HEK293T (cell line): ENCODE data around the gene C2orf76.

Experiments
- ARNT ChIP-seq: fragments of 450-650 bp; IDR thresholded peaks from 2 replicates; pipeline ENCODE4 v1.6.1; 2017; ENCODE audit warnings: mild to moderate bottlenecking
- BHLHE40 ChIP-seq: fragments of 450-650 bp; IDR thresholded peaks from 2 replicates; pipeline ENCODE4 v1.6.1; 2016; ENCODE audit warnings: mild to moderate bottlenecking, moderate library complexity, borderline replicate concordance
- CTBP1 ChIP-seq: fragments of 450-650 bp; IDR thresholded peaks from 2 replicates; pipeline ENCODE4 v1.6.1; 2016; ENCODE audit warnings: borderline replicate concordance
- ELF4 ChIP-seq: fragments of 450-650 bp; IDR thresholded peaks from 2 replicates; pipeline ENCODE4 v1.6.1; 2017; ENCODE audit warnings: antibody characterized with exemption
- FOXK2 ChIP-seq: fragments of 450-650 bp; IDR thresholded peaks from 2 replicates; pipeline ENCODE4 v1.6.1; 2016; ENCODE audit warnings: mild to moderate bottlenecking
- FOXM1 ChIP-seq: fragments of 450-650 bp; IDR thresholded peaks from 2 replicates; pipeline ENCODE4 v1.6.1; 2017; ENCODE audit warnings: mild to moderate bottlenecking, borderline replicate concordance
- HDGF ChIP-seq: fragments of 450-650 bp; IDR thresholded peaks from 2 replicates; pipeline ENCODE4 v1.6.1; 2017; ENCODE audit warnings: antibody characterized with exemption, borderline replicate concordance
- LEF1 ChIP-seq: fragments of 450-650 bp; IDR thresholded peaks from 2 replicates; pipeline ENCODE4 v1.6.1; 2017; ENCODE audit warnings: mild to moderate bottlenecking, borderline replicate concordance
- SP1 ChIP-seq: fragments of 450-650 bp; IDR thresholded peaks from 2 replicates; pipeline ENCODE4 v1.6.1; 2017
- SUZ12 ChIP-seq: fragments of 450-650 bp; IDR thresholded peaks from 2 replicates; pipeline ENCODE4 v1.6.1; 2016; ENCODE audit warnings: mild to moderate bottlenecking
- TARDBP ChIP-seq: fragments of 450-650 bp; IDR thresholded peaks from 2 replicates; pipeline ENCODE4 v1.6.1; 2016
- ZNF384 ChIP-seq: fragments of 450-650 bp; IDR thresholded peaks from 2 replicates; pipeline ENCODE4 v1.6.1; 2016

DNA sequence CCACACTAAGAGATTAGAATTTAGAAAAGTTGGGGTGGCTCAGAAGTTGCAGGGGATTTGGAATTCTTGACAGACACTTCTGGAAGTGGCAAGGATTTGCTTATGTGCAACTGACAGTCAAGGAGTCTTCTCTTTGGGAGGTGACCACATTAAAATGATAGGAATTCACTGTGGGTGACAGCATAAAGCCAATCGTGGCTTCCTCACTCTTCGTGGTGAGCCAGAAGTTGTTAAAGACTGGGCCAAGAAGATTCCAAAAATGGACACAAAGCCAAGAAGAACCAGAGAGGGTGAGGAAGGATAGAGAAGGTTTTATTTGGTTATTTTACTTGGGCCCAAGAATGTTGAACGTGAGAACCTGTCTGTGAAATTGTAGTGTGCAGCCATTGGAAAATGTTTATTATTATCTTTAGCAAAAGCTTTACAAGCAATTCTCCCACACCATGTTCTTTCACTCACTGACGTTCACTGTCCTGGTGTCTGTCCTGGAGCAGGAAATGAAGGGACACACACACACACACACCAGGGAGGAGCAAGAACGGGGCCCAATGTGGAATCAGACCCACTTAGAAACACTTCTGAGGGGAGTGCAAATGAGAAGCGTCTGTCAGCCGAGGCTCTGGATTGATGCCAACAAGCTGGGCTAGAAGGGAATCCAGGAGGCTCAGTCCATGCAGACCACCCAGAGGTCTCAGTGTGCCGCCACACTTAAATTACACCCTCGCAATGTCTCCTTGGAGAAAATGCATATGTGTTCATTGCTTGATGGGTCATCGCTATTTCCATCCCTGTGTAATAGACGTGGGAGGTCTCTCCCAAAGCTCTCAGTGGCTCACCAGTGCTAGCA, 105.8 kb downstream of the C2orf76 start:
- no peak for TF ChIP-seq FOXK2
- no peak for TF ChIP-seq FOXM1
- no peak for TF ChIP-seq BHLHE40
- TF ChIP-seq HDGF: no peak
- no peak for TF ChIP-seq TARDBP
- TF ChIP-seq SP1: no peak
- TF ChIP-seq ZNF384: no peak
- TF ChIP-seq ARNT: no peak
- TF ChIP-seq CTBP1: no peak
- TF ChIP-seq ELF4: no peak
- no peak for TF ChIP-seq SUZ12
- no peak for TF ChIP-seq LEF1
